HepG2 (cell line): ENCODE measurements around the gene MASP1.

ENCODE experiments used
- BHLHE40 ChIP-seq: IDR thresholded peaks from 2 replicates; pipeline ENCODE4 v1.6.1; 2011; ENCODE audit warnings: low read length, improper control_type of control experiment
- CREB1 ChIP-seq, 2 experiments: fragments of 450-650 bp in 1 of 2; IDR thresholded peaks; 2 replicates each; pipeline ENCODE4 v1.6.1; 2016 to 2017; ENCODE audit warnings: control low read depth in 1 of 2, mild to moderate bottlenecking in 1 of 2, missing compliant biosample characterization in 1 of 2, missing genetic modification characterization in 1 of 2
- FOXM1 ChIP-seq: sonication (generic); formaldehyde crosslinking; IDR thresholded peaks from 2 replicates; pipeline ENCODE4 v1.5.0; 2020; ENCODE audit warnings: missing genetic modification reagents
- POLR2A ChIP-seq, 2 experiments: IDR thresholded peaks; 2 replicates each; pipeline ENCODE4 v1.6.1; 2011; ENCODE audit warnings: low read depth in 2 of 2, low read length in 2 of 2, mild to moderate bottlenecking in 1 of 2, moderate library complexity in 1 of 2; ENCODE audit not compliant: insufficient read depth in 1 of 2
- RXRA ChIP-seq: sonication (generic); formaldehyde crosslinking; IDR thresholded peaks from 2 replicates; pipeline ENCODE4 v1.5.1; 2020; ENCODE audit warnings: missing genetic modification reagents
- ZBTB4 ChIP-seq: sonication (generic); formaldehyde crosslinking; IDR thresholded peaks from 2 replicates; pipeline ENCODE4 v1.4.0; 2020; ENCODE audit warnings: missing genetic modification reagents, mild to moderate bottlenecking, borderline replicate concordance

GRCh38 chr3:187305881-187306280 lies 14.3 kb upstream of the MASP1 start:
- TF ChIP-seq ZBTB4 (no peak), CREB1 (IDR thresholded peaks at IDR 0.05) (no peak), CREB1 (CRISPR knock-in tag; IDR thresholded peaks at IDR 0.05) (no peak), POLR2A (IDR thresholded peaks at IDR 0.05; ENCODE audit: insufficient read depth in 1 of 2, low read depth in 2 of 2, low read length in 2 of 2) (no peak), BHLHE40 (no peak), FOXM1 (CRISPR knock-in tag) (no peak), RXRA (CRISPR knock-in tag) (no peak)
